ENCODE results near the gene LDLRAP1.

DNA sequence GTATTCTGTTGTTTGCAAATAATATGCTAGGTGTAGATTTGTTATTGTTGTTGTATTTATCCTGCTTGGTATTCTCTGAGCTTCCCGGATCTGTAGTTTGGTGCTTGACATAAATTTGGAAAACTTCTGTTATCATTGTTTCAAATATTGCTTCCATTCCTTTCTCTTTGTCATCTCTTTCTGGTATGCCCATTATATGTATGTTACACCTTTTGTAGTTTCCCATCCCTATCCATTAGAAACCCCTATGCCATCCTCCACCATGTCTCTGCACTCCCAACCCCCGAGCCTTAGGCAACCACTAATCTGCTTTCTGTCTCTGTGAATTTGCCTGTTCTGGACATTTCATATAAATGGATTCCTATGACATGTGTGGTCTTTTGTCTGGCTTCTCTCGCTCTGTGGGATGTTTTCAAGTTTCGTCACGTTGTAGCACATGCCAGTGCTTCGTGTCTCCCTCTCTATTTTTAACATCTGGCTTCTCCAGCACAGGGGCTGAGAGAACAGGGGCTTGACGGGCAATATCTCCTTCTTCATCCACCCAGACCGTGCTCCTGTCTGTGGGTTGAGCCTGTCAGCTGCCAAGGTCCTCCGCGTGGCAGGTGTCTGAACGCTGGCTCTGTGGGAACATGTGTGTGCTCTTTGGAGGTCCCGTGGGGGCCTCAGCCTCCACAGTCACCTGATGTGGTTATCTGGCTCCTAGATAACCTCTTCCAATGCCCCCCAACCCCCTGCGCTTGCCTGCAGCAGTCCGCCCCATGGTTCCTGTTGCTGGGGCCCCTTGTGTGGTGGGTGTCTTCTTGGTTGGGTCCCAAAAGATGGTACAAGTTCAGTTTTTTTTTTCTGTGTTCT lies 40.3 kb downstream of the LDLRAP1 start:
- TF ChIP-seq POLR2A (IDR thresholded peaks at IDR 0.05) (no peak), POLR2AphosphoS5 (IDR thresholded peaks at IDR 0.05) (no peak)
- TF ChIP-seq, protein P1, sequence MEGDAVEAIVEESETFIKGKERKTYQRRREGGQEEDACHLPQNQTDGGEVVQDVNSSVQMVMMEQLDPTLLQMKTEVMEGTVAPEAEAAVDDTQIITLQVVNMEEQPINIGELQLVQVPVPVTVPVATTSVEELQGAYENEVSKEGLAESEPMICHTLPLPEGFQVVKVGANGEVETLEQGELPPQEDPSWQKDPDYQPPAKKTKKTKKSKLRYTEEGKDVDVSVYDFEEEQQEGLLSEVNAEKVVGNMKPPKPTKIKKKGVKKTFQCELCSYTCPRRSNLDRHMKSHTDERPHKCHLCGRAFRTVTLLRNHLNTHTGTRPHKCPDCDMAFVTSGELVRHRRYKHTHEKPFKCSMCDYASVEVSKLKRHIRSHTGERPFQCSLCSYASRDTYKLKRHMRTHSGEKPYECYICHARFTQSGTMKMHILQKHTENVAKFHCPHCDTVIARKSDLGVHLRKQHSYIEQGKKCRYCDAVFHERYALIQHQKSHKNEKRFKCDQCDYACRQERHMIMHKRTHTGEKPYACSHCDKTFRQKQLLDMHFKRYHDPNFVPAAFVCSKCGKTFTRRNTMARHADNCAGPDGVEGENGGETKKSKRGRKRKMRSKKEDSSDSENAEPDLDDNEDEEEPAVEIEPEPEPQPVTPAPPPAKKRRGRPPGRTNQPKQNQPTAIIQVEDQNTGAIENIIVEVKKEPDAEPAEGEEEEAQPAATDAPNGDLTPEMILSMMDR (IDR thresholded peaks at IDR 0.05) = no peak

All from suprapubic skin (tissue), 4 donors.